ENCODE results near the gene GNG3.
"Not testable (repeated sequence)": the region's sequence is repeated elsewhere in the genome, so short reads cannot be mapped to it uniquely, and the experiment has no call there.

The GNG3 gene

GRCh38 chr11:62707277-62707861 lies at the start of gene GNG3, which contains the start of gene BSCL2:
Gene GNG3, plus strand, starts transcription at chr11:62707676. Its CDS starts 620 bp downstream, at chr11:62708296.
Gene BSCL2, minus strand, starts transcription at chr11:62707424. Its CDS starts 229 bp downstream, at chr11:62707195.
- DNase-seq (ENCODE audit: low spot score): no peak

- DNase-seq (ENCODE audit: low spot score): no peak
Observed at GRCh38 chr11:62664405-62665074, 42.9 kb upstream of the GNG3 start.

- DNase-seq (ENCODE audit: low spot score): peak; percentile 93
Observed at GRCh38 chr11:62665075-62665598, 42.3 kb upstream of the GNG3 start, which contains the start of the genes C11orf98 and CSKMT. Gene C11orf98, minus strand, starts transcription at chr11:62665210. Its CDS starts 41 bp downstream, at chr11:62665169. Gene CSKMT, plus strand, starts transcription at chr11:62665312. Its CDS starts 568 bp downstream, at chr11:62665880.

GRCh38 chr11:62665599-62666258 lies 41.7 kb upstream of the GNG3 start:
- no peak for DNase-seq (ENCODE audit: low spot score)

GRCh38 chr11:62666259-62666926 lies 41.1 kb upstream of the GNG3 start:
- no peak for DNase-seq (ENCODE audit: low spot score)

GRCh38 chr11:62667460-62667859 lies 40.0 kb upstream of the GNG3 start:
- DNase-seq (ENCODE audit: low spot score): no peak

GRCh38 chr11:62669420-62670161 lies 37.9 kb upstream of the GNG3 start:
- no peak for DNase-seq (ENCODE audit: low spot score)

- no peak for DNase-seq (ENCODE audit: low spot score)
Observed at GRCh38 chr11:62671236-62671607, 36.3 kb upstream of the GNG3 start.

GRCh38 chr11:62671608-62672389 lies 35.7 kb upstream of the GNG3 start, which contains the start of the genes LBHD1 and UQCC3:
Gene LBHD1, minus strand, starts transcription at chr11:62672267. Its CDS starts 2,236 bp downstream, at chr11:62670031.
Gene UQCC3, plus strand, starts transcription at chr11:62671673. Its CDS starts 73 bp downstream, at chr11:62671746.
- DNase-seq (ENCODE audit: low spot score): peak; percentile 90

- no peak for DNase-seq (ENCODE audit: low spot score)
Observed at GRCh38 chr11:62673196-62673525, 34.3 kb upstream of the GNG3 start.

GRCh38 chr11:62675415-62675814 lies 32.1 kb upstream of the GNG3 start:
- not testable (repeated sequence) for DNase-seq (ENCODE audit: low spot score)

- DNase-seq (ENCODE audit: low spot score): no peak
Observed at GRCh38 chr11:62676698-62677097, 30.8 kb upstream of the GNG3 start.

- DNase-seq (ENCODE audit: low spot score): no peak
Observed at GRCh38 chr11:62677156-62677555, 30.3 kb upstream of the GNG3 start.

- no peak for DNase-seq (ENCODE audit: low spot score)
Observed at GRCh38 chr11:62677714-62678113, 29.8 kb upstream of the GNG3 start.

- no peak for DNase-seq (ENCODE audit: low spot score)
Observed at GRCh38 chr11:62678433-62678769, 29.1 kb upstream of the GNG3 start.

- DNase-seq (ENCODE audit: low spot score): peak; percentile 90
Observed at GRCh38 chr11:62678770-62679696, 28.4 kb upstream of the GNG3 start, which contains the start of gene UBXN1. Gene UBXN1, minus strand, starts transcription at chr11:62679073. Its CDS starts 150 bp downstream, at chr11:62678923.

- DNase-seq (ENCODE audit: low spot score): peak; percentile 79
Observed at GRCh38 chr11:62680825-62681240, 26.6 kb upstream of the GNG3 start.

GRCh38 chr11:62682518-62682917 lies 25.0 kb upstream of the GNG3 start:
- DNase-seq (ENCODE audit: low spot score): no peak

All from COLO829 (cell line).